Activated T-cell treated with anti-CD3 and anti-CD28 coated beads, Interleukin-2, amount 50 U/mL, for 48 hours (primary cell): ENCODE data around the gene STAB1.

ENCODE experiments used
- DNase-seq, 2 experiments: peaks; one replicate each; pipeline ENCODE4 v3.0.0-alpha.2; 2020

STAB1 gene

DNA sequence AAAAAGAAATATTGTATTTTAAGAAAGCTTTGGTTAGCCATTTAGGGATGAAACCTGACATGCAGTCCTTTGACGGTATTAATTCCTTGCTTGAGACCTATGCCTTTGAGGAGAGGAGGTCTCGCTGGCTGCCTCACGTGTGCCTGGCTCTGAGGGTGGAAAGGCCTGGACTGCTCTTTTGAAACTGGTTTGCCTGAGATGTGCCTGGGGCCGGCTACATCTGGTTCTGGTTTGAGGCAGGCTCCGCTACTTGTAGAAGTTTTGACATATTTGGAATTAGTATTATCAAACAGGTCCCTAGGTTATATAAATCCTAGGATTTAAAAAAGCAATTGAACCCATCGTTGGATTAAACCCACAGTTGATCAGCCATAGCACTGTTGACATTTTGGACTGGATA is 33.3 kb upstream of the STAB1 start:
- no peak for DNase-seq

DNA sequence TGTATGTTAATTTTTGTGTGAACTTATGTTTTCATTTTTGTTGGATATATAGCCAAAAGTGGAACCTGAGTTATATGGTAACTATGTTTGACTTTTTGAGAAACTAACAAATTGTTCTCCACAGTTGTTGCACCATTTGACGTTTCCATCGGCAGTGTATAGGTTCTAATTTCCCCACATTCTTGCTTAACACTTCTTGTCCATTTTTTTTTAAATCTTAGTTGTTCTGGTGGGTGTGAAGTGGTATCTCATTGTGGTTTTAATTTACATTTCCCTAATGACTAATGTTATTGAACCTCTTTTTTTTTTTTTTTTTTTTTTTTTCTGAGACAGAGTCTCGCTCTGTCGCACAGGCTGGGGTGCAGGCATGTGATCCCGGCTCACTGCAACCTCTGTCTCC is 31.7 kb upstream of the STAB1 start:
- DNase-seq: no peak

GRCh38 chr3:52468336-52468735 is 26.8 kb upstream of the STAB1 start:
- no peak for DNase-seq

GRCh38 chr3:52469001-52469400 is 26.1 kb upstream of the STAB1 start:
- no peak for DNase-seq

DNA sequence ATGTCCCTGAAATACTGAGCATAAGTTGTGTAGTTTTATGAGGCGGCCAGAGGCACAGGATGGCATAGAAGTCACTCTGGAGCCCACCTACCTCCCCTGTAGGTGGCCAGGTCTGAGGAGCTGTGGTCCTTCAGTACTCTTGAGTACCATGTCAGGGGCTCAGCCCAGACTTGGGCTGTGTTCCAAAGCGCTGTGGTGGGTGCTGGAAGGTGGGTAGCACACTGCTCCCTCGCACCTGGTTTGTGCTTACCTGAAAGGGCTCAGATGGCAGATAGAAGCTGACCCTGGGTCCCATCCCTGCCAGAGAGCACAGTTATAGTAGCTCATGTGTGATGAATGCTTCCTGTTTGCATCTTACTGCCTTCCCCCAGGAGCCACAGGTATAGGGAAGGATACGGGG is 24.2 kb upstream of the STAB1 start:
- DNase-seq: no peak

GRCh38 chr3:52471371-52472238 is 23.5 kb upstream of the STAB1 start:
- peak; percentile 56 to 62 for DNase-seq

- DNase-seq: no peak
Measured at GRCh38 chr3:52472239-52473000, 22.7 kb upstream of the STAB1 start.

GRCh38 chr3:52473026-52473425 is 22.1 kb upstream of the STAB1 start:
- DNase-seq: no peak

DNA sequence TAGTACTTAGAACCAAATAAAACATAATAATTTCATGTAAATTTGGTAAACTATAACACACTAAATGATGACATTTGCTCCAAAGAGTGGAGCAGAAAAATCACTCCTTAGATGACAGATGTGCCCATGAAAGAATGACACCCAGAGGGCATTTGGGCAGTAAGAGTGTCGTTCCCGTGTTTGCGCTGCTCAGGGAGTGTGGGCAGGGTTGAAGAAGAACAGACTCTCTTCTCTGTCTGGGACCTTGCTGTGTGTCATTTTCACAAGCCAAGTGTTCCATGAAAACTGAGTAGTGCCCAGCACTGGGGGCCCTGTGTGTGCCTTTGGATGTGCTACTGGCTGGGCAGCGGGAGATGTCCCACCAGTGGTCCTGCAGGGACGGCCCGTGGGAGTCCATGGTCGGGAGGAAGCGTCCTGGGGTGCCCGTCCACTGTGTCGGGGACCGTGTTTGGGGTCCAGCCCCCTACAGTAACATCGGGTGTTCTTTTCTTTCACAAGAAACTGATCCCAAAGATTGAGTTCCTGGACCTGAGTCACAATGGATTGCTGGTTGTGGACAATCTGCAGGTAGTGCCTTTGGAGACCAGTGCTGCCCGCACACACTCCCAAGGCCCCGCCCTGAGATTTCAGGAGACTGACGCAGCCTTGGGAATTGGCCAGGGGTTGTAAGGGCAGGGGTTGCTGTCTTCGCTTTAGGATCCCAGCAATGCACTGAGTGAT is 17.9 kb upstream of the STAB1 start:
- no peak for DNase-seq

DNA sequence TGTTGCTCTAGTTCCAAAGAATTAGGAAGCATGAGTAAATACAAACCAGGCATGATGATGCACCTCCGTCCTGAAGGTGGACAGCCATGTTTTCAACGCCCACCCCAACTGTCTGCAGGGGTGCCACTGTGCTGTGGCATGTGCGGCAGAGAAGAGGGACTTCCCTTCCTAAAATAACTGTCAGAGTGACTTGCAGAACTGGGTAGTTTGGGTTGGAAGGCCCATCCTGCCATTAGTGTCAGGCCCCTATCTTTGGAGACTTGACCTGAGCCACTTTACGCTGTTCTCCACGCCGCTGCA is 17.4 kb upstream of the STAB1 start:
- DNase-seq: no peak

DNA sequence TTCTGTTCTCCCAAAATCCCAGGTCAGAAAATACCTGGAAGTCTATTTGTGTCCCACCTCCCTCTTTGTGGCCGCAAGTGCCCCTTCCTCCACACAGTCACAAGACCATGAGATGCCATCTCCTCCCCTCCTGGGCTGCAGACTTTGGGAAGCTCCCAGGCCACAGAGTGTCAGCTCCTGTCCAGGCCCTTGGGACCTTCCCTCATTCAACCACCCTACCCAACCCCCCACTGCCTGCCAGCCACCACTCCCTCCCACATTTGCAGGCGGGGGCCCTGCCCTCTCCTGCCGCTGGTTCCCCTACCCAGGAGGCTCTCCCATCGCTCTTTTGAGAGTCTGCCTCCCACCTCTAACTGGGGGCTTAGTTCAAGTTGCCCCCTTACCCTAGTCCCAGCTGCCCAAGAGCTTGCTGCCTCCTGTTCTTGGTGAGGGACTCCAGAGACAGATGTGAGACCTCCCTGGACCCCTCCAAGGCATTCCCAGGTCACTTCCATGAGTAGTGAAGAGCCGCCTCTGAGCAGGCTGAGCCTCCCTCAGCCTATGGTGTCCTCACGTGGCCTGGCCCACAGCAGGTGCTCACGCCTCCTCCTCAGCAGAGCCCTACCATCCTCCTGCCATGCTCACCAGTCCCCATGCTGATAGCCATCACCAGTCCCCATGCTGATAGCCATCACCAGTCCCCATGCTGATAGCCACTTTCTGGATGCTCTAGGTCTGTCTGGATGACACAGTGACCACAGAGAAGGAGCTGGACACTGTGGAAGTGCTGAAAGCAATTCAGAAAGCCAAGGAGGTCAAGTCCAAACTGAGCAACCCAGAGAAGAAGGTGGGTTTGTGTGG is 15.9 kb upstream of the STAB1 start:
- no peak for DNase-seq

GRCh38 chr3:52479877-52480575 is 15.1 kb upstream of the STAB1 start:
- no peak for DNase-seq

DNA sequence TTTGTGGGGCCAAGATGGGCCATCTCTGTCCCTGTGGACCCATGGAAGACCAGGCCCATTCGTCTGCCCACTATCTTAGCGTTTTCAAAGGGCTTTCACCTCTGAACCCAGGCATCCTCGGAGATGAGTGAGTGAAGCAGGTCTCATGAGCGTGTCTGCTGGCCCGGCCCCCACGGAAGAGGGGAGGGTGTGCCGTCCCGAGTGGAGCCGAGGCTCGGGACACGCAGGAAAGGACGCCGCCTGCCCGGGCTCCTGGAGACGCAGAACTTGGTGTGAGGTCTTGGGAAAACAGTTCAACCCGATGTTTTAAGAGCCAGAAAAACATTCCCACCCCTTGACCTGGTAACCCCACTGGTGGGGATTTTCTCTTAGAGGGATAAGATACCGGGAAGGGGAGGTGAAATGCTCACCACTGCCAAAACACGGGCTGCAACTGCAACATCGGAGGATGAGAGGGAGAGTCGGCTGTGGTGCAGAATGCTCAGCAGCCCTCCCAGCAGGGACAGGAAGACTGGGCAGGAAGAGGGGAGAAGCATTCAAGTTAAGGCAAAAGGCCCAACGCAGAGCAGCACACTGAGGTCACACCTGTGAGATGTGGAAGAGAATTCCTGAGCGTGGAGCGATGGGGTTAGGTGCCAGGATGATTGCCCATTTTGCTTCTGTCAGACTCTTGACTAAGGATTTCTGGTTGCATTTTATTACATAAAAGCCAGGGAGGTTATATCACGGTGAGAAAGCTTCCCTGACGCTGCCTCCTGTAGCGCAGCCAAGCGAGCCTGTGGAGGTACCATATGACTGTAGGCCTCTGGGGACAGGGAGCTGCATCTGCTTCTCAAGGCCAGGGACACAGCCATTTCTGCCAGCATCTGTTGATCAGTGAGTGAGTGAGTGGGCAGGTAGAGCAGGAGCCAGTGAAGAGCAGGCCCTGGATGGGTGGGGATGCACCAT is 14.1 kb upstream of the STAB1 start:
- DNase-seq: no peak

- DNase-seq: peak; percentile 36 to 47
Measured at GRCh38 chr3:52481819-52482521, 13.2 kb upstream of the STAB1 start.

DNA sequence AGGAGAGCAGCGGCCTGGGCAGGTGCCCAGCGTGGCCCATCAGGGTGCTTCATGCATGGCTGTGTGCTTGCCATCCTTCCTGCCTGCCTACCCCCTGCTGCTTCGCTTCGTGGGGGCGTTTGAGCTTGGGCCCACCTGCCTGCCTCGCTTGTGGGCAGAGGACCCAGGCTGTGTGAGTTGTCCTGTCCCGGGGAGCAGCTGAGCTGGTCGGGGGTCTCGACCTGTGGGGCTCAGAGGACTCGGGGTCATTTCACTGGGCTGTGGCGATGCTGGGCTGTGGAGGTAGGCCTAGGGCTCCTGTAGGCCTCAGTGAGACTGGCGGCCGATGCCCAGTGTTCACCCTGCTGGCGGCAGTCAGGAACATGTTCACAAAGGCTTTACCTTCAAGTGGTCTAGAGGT is 12.1 kb upstream of the STAB1 start:
- no peak for DNase-seq

DNA sequence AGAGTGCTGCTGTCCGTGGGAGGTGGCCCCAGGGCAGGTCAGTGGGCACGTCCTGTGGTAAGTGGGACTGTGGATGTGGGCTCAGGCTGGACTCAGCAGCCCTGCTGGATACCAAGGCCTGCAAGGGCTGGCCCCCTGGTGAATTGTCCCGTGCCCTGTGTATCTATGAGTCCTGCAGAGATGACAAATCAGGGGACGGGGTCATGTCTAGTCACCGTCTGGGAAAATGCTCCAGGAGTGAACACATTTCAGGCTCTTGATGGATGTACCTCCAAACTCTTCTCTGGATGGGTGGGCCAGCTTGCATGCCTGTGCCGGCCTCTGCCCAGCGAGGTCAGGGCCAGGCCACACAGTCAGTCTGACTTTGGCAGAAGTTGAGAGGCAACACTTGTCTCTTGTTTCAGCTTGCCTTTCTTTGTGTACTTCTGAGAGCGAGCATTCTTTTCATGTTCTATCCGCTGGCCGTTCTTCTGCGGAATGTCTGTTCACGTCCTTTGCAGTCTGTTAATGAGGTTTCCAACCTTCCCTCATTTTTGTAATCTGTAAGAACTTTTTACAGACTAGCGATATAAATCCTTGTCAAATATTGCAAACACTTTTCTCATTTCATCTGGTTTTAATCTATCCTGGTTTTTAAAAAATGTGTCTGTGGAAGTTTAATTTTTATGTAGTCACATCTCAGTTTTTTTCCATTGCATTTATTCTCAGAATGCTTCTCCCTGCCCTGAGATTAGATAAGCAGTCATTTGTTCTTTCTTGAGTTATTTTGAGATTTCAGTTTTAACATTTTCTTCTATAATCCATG is 11.4 kb upstream of the STAB1 start:
- DNase-seq: no peak

- no peak for DNase-seq
Measured at GRCh38 chr3:52484680-52485461, 10.3 kb upstream of the STAB1 start.

GRCh38 chr3:52487050-52487787 is 7.9 kb upstream of the STAB1 start:
- DNase-seq: no peak
